Caco-2 (cell line): Measurements from ENCODE around the gene ADARB1. TPM values are rescaled to one million over a fixed set of nuclear protein-coding genes. Genes with fewer than 3 reads are reported as not detected.

Experiments used
- BruUV-seq: library from RNA; stranded (reverse); fragments of 400-500 nt; replicated peaks from 2 replicates; lab custom pipeline; 2021; lab: Mats Ljungman, UMichigan
- CTCF ChIA-PET: fragments of 300-600 bp; sonication (Branson Sonifier 250); formaldehyde crosslinking; loops from one replicate; lab custom pipeline; 2022; ENCODE audit warnings: antibody characterized with exemption; lab: Charles Lee
- POLR2A ChIA-PET: fragments of 300-600 bp; sonication (Branson Sonifier 250); formaldehyde crosslinking; loops from one replicate; lab custom pipeline; 2022; ENCODE audit warnings: antibody characterized with exemption; lab: Charles Lee
- DNase-seq, 2 experiments: peaks; one replicate each; pipeline versions ENCODE4 v3.0.0 to v3.0.0-alpha.2; 2020 to 2022
- H3K27me3 ChIP-seq: replicated peaks from 2 replicates; pipeline ENCODE4 v1.6.0; 2011; ENCODE audit warnings: low read length; ENCODE audit not compliant: control insufficient read depth, insufficient read depth
- H3K36me3 ChIP-seq: 2 replicates; pipeline ENCODE4 v1.5.1; 2011; ENCODE audit warnings: low read length; ENCODE audit not compliant: control insufficient read depth, insufficient read depth
- H3K4me1 ChIP-seq: fragments of 250-450 bp; sonication (Bioruptor Pico); 2 replicates; pipeline ENCODE4 v1.5.1; 2020; ENCODE audit warnings: mild to moderate bottlenecking
- H3K4me3 ChIP-seq: 2 replicates; pipeline ENCODE4 v1.5.1; 2011; ENCODE audit warnings: low read depth, mild to moderate bottlenecking, control low read depth, low read length
- H3K9me3 ChIP-seq: fragments of 250-450 bp; sonication (Bioruptor Pico); 2 replicates; pipeline ENCODE4 v1.5.1; 2020; ENCODE audit warnings: mild to moderate bottlenecking, moderate library complexity
- H3K27ac Mint-ChIP-seq: one replicate; pipeline ENCODE4 v1.8.0; 2022; ENCODE audit warnings: mixed read lengths; ENCODE audit not compliant: unreplicated experiment
- H3K27me3 Mint-ChIP-seq: one replicate; pipeline ENCODE4 v1.8.0; 2022; ENCODE audit warnings: mixed read lengths; ENCODE audit not compliant: insufficient read depth, unreplicated experiment
- H3K36me3 Mint-ChIP-seq: one replicate; pipeline ENCODE4 v1.8.0; 2022; ENCODE audit warnings: mild to moderate bottlenecking, mixed read lengths; ENCODE audit not compliant: insufficient read depth, unreplicated experiment
- H3K4me1 Mint-ChIP-seq: one replicate; pipeline ENCODE4 v1.8.0; 2022; ENCODE audit warnings: low read depth, mixed read lengths; ENCODE audit not compliant: unreplicated experiment
- H3K4me3 Mint-ChIP-seq: one replicate; pipeline ENCODE4 v1.8.0; 2022; ENCODE audit warnings: mild to moderate bottlenecking, moderate library complexity, mixed read lengths; ENCODE audit not compliant: unreplicated experiment
- H3K9me3 Mint-ChIP-seq: one replicate; pipeline ENCODE4 v1.8.0; 2022; ENCODE audit warnings: mixed read lengths; ENCODE audit not compliant: unreplicated experiment
- intact Hi-C: fragments of 100-400 bp; cut with micrococcal nuclease; formaldehyde crosslinking; loops from one replicate; pipeline ENCODE4 v1.10.0; 2022; ENCODE audit not compliant: unreplicated experiment
- total RNA-seq: library from RNA; stranded (reverse); gene quantifications from 2 replicates; pipeline ENCODE4 v1.2.3, GENCODE V29; 2022
- TF ChIP-seq, protein P1 (sequence below), 2 experiments: fragments of 200-600 bp in 1 of 2; IDR thresholded peaks; 1 replicate in 1 of 2; 2 replicates in 1 of 2; pipeline versions ENCODE4 v1.5.1 to v1.8.0; 2011 to 2022; ENCODE audit warnings: antibody characterized with exemption in 1 of 2, control low read depth in 1 of 2, inconsistent platforms in 1 of 2, low read depth in 1 of 2, low read length in 1 of 2, mild to moderate bottlenecking in 1 of 2, moderate library complexity in 1 of 2; ENCODE audit not compliant: insufficient read depth in 1 of 2, severe bottlenecking in 1 of 2, unreplicated experiment in 1 of 2

ADARB1 gene
- total RNA-seq, 1 experiment from 2014 or later: 25.4 TPM

DNA sequence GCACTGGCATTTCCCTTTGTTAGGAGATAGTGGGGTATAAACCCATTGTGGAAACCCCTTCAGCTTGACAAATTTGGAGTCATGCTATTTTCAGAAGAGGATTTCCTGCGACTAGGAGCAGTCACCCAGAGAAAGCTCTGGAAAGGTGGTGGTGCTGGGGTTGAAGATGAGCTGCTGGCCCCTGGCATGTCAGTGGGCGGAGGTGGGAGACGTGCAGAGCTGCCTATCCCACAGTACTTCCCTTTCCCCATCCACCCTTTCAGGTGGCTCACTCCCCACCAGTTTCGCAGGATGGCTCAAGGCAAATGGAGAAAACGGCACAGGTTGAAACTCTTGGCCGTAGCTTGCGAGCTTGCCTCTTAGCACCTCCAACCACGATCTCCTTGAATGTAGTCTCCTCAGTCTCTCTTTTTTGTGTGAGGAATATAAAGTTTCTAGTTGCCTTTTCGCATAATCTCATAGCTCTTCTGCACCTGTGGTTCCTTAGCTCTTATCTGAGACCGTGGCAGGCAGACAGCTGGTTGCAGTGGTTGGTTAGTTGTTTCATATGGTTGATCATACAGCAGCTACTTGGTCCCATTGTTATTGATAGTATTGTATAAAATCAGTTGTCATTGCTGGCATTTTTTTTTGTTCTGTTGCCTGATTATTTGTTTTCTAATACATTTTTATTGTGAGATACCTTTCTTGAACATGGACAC is 48.2 kb downstream of the ADARB1 start:
- TF ChIP-seq, protein P1, sequence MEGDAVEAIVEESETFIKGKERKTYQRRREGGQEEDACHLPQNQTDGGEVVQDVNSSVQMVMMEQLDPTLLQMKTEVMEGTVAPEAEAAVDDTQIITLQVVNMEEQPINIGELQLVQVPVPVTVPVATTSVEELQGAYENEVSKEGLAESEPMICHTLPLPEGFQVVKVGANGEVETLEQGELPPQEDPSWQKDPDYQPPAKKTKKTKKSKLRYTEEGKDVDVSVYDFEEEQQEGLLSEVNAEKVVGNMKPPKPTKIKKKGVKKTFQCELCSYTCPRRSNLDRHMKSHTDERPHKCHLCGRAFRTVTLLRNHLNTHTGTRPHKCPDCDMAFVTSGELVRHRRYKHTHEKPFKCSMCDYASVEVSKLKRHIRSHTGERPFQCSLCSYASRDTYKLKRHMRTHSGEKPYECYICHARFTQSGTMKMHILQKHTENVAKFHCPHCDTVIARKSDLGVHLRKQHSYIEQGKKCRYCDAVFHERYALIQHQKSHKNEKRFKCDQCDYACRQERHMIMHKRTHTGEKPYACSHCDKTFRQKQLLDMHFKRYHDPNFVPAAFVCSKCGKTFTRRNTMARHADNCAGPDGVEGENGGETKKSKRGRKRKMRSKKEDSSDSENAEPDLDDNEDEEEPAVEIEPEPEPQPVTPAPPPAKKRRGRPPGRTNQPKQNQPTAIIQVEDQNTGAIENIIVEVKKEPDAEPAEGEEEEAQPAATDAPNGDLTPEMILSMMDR (IDR thresholded peaks at IDR 0.05; ENCODE audit: insufficient read depth in 1 of 2, low read depth in 1 of 2, low read length in 1 of 2, severe bottlenecking in 1 of 2, unreplicated experiment in 1 of 2): no peak
- POLR2A ChIA-PET: no interaction called here
- Histone ChIP-seq H3K27me3 (no peaks in the 10 kb centered on the region), H3K36me3 (no peaks in the 10 kb centered on the region), H3K4me1 (no peaks in the 10 kb centered on the region), H3K9me3 (no peaks in the 10 kb centered on the region), H3K4me3 (no peak overlapping the region)
- intact Hi-C loops: no loop called here
- peaks cover 6% of the 10 kb centered on the region for H3K36me3 Mint-ChIP-seq
- H3K27me3 Mint-ChIP-seq: no peaks in the 10 kb centered on the region
- H3K4me3 Mint-ChIP-seq: no peak overlapping the region
- H3K27ac Mint-ChIP-seq: no peak overlapping the region
- no peak for DNase-seq
- no peaks in the 10 kb centered on the region for H3K9me3 Mint-ChIP-seq
- no TSS peak for BruUV-seq
- peaks cover 22% of the 10 kb centered on the region for H3K4me1 Mint-ChIP-seq
- CTCF ChIA-PET: interaction anchor here (1.3 kb wide), 1 partner anchor 14 kb away, joined by 5 read pairs; no protein-coding TSS in a partner anchor

DNA sequence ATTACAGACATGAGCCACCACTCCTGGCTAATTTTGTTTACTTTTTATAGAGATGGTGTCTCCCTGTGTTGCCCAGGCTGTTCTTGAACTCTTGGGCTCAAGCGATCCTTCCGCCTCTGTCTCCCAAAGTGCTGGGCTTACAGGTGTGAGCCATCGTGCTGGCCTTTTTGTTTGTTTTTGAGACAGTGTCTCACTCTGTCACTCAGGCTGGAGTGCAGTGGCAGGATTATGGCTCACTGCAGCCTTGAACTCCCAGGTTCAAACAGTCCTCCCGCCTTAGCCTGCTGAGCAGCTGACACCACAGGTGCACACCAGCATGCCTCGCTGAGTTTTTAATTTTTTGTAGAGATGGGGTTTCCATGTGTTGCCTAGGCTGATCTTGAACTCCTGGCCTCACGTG is 49.1 kb downstream of the ADARB1 start:
- Histone ChIP-seq H3K27me3 (no peaks in the 10 kb centered on the region), H3K4me1 (no peaks in the 10 kb centered on the region), H3K9me3 (no peaks in the 10 kb centered on the region), H3K4me3 (no peak overlapping the region), H3K36me3 (no peaks in the 10 kb centered on the region)
- no peak for DNase-seq
- Mint-ChIP-seq H3K4me3 (no peak overlapping the region), H3K9me3 (no peaks in the 10 kb centered on the region), H3K4me1 (peaks cover 22% of the 10 kb centered on the region), H3K27me3 (no peaks in the 10 kb centered on the region), H3K27ac (no peak overlapping the region), H3K36me3 (peaks cover 6% of the 10 kb centered on the region)
- intact Hi-C loops: no loop called here
- ChIA-PET CTCF (no interaction called here), POLR2A (no interaction called here)
- BruUV-seq: no TSS peak
- TF ChIP-seq, protein P1 (IDR thresholded peaks at IDR 0.05; ENCODE audit: insufficient read depth in 1 of 2, low read depth in 1 of 2, low read length in 1 of 2, severe bottlenecking in 1 of 2, unreplicated experiment in 1 of 2): no peak

DNA sequence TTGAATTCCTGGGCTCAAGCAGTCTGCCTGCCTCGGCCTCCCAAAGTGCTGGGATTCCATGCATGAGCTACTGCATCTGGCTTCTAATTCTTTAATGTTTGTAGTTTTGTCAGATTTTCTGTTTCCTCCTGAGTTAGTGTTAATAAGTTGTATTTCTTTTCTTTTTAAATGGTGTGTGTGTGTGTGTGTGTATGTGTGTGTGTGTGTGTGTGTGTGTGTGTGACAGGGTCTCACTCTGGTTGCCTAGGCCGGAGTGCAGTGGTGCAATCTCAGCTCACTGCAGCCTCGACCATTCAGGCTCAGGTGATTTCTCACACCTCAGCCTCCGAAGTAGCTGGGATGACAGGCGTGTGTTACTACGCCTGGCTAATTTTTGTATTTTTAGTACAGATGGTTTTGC is 50.2 kb downstream of the ADARB1 start:
- Histone ChIP-seq H3K4me1 (no peaks in the 10 kb centered on the region), H3K27me3 (no peaks in the 10 kb centered on the region), H3K9me3 (no peaks in the 10 kb centered on the region), H3K4me3 (no peak overlapping the region), H3K36me3 (no peaks in the 10 kb centered on the region)
- TF ChIP-seq, protein P1 (IDR thresholded peaks at IDR 0.05; ENCODE audit: insufficient read depth in 1 of 2, low read depth in 1 of 2, low read length in 1 of 2, severe bottlenecking in 1 of 2, unreplicated experiment in 1 of 2): no peak
- H3K27me3 Mint-ChIP-seq: no peaks in the 10 kb centered on the region
- CTCF ChIA-PET: interaction anchor here (0.6 to 2.1 kb wide), 2 partner anchors 12 to 175 kb away, joined by 3 to 6 read pairs; no protein-coding TSS in a partner anchor
- peaks cover 9% of the 10 kb centered on the region for H3K36me3 Mint-ChIP-seq
- intact Hi-C loops: no loop called here
- no peaks in the 10 kb centered on the region for H3K9me3 Mint-ChIP-seq
- POLR2A ChIA-PET: no interaction called here
- no peak overlapping the region for H3K4me3 Mint-ChIP-seq
- no TSS peak for BruUV-seq
- no peak overlapping the region for H3K27ac Mint-ChIP-seq
- peaks cover 22% of the 10 kb centered on the region for H3K4me1 Mint-ChIP-seq
- DNase-seq: no peak
